ENCODE results near the gene SMARCC2.
A peak's percentile ranks its signal among the peaks of the same experiment; 100 is the strongest.
"Not testable (repeated sequence)": the region's sequence is repeated elsewhere in the genome, so short reads cannot be mapped to it uniquely, and the experiment has no call there.

Gene SMARCC2

DNA sequence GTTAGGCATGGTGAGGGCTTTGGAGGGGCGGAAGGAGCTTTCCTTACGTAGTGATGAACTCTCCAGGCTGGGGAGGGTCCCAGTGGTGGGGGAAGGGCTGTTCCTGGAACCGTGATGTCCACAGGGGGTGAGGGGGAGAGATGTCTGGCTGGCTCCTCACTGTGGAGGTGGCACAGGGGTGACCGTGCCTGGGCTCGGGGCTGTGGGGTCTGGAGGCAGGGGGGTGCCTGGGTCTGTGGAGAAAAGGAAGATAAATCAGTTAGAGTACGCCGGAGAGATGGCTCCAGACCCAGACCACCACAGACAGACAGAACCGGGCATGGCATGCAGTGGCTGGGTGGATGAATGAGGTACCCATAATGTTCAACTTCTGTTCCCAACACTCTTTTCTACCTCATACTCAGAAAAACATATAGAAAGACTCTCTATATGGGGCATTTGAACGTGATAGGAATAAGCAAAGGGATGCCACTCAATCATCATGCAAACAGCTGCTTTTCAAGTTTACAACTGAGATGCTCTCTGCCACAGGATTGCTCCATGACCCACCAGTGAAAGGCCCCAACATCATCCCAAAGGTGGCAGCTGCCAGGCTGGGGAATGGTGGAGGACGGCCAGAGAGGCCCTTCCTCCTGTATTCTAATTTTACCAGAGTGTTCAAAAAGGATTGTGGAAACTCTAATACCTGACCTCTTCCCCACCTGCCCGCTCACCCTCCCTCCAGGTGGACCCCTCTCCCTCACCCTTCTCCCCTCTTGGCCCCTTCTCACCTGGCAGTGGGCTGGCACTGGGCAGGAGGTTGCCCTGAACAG lies 25.5 kb downstream of the SMARCC2 start:
- no peak for DNase-seq (ENCODE audit: low read depth)

- no peak for DNase-seq (ENCODE audit: low read depth)
Observed at GRCh38 chr12:56162468-56163290, 26.6 kb downstream of the SMARCC2 start.

- no peak for DNase-seq (ENCODE audit: low read depth)
Observed at GRCh38 chr12:56161690-56162351, 27.5 kb downstream of the SMARCC2 start.

- no peak for DNase-seq (ENCODE audit: low read depth)
Observed at GRCh38 chr12:56160894-56161689, 28.2 kb downstream of the SMARCC2 start.

- peak; percentile 38 for DNase-seq (ENCODE audit: low read depth)
Observed at GRCh38 chr12:56160193-56160763, 29.0 kb downstream of the SMARCC2 start.

DNA sequence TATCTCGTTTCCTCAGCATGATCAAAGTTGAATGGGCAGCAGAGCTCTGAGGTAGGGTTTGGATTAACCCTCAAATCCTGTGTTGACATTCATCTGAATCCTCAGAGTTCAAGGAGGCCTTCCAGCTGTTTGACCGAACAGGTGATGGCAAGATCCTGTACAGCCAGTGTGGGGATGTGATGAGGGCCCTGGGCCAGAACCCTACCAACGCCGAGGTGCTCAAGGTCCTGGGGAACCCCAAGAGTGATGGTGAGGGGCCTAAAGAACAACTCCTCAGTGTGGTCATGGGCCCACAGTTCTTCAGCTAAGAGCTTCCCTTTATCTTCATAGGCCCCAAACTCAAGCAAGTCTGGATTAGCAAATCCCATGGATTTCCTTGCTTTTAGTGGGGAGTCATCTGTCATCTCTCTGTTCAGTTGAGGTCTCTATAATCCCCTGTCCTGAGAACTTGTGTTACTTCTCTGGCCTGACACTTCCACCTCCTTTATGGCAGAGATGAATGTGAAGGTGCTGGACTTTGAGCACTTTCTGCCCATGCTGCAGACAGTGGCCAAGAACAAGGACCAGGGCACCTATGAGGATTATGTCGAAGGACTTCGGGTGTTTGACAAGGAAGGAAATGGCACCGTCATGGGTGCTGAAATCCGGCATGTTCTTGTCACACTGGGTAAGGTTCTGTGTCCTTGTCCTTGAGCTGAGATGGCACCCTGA lies 29.6 kb downstream of the SMARCC2 start:
- no peak for DNase-seq (ENCODE audit: low read depth)

- DNase-seq (ENCODE audit: low read depth) = no peak
Observed at GRCh38 chr12:56158926-56159461, 30.3 kb downstream of the SMARCC2 start.

- peak; percentile 80 for DNase-seq (ENCODE audit: low read depth)
Observed at GRCh38 chr12:56158029-56158925, 31.0 kb downstream of the SMARCC2 start, which contains the start of gene MYL6. Gene MYL6, plus strand, starts transcription at chr12:56158359. Its CDS starts 43 bp downstream, at chr12:56158402.

- peak; percentile 52 for DNase-seq (ENCODE audit: low read depth)
Observed at GRCh38 chr12:56157201-56158028, 31.9 kb downstream of the SMARCC2 start.

- not testable (repeated sequence) for DNase-seq (ENCODE audit: low read depth)
Observed at GRCh38 chr12:56156464-56157200, 32.7 kb downstream of the SMARCC2 start.

DNA sequence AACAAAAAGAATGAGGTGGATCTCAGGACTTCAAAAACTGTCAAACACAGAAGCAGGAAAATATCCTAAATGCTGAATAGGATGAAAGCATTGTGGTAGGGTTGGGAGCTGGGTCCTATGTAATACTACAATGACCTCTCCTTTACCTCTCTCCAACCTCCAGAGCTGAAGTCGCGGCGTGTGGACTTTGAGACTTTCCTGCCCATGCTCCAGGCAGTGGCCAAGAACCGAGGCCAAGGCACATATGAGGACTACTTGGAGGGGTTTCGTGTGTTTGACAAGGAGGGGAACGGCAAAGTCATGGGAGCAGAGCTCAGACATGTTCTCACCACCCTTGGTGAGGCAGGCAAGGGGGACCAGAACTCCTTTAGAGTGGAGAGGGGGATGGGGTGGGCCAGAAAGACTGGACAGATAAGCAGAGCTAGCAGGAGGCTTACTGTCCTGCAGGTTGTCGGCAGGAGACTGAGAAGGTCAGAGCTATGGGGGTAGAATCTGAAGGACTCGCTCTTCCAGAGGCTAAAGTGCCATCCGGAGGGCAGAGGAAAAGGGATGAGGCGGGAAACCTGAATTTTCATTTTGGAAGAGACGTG lies 33.9 kb downstream of the SMARCC2 start:
- no peak for DNase-seq (ENCODE audit: low read depth)

DNA sequence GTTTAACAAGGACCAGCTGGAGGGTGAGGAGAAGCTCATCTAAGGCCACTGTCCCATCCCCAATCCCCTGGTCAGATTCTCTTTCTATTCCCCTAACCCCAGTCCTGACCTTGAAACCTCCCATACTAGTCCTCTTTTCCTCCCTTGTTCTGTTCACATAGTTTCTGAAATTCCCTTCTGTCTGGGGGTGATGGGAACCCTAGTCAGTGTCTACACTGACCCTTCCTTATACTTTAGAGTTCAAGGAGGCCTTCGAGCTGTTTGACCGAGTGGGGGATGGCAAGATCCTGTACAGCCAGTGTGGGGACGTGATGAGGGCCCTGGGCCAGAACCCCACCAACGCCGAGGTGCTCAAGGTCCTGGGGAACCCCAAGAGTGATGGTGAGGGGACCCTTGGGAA lies 34.5 kb downstream of the SMARCC2 start:
- no peak for DNase-seq (ENCODE audit: low read depth)

DNA sequence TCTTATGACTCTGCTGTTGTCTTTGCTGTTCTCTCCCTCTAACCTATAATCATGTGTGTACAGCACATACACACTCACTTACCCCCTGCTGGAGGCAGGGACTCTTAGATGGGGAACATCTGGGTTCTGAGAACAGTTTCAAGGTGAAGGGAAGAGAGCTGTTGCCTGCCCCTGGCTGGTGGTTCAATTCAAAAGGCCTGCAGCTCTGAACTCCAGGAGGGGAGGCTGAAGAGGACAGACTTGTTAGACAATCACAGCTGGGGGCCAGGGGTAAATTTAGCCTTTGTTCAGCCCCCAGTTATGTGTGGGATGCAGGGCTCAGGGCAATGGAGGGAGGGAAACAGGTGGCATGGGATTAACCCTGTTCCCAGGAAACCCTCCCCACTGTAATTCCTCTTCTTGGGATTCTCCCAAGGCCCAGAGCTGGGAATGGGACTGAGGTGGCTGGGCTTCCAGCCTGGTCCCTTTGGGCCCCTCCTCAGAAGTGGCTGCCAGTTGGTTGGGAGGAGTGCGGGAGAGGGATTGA lies 35.0 kb downstream of the SMARCC2 start:
- DNase-seq (ENCODE audit: low read depth) = no peak

DNA sequence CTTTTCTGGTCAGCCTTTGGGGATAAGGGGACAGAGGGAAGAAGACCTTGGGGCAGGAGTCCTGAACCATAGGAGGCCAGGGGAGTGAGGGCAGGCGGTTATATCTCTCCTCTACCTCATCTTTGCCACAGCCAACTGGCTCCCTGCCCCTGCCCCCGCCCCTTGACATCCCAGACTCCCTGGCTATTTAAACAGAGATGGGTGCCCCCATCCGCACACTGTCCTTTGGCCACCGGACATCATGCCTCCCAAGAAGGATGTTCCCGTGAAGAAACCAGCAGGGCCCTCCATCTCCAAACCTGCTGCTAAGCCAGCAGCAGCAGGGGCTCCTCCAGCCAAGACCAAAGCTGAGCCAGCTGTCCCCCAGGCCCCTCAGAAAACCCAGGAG lies 35.6 kb downstream of the SMARCC2 start:
- DNase-seq (ENCODE audit: low read depth) = no peak

GRCh38 chr12:56152756-56153677 lies 36.3 kb downstream of the SMARCC2 start:
- DNase-seq (ENCODE audit: low read depth) = no peak

All from activated T-cell treated with anti-CD3 and anti-CD28 coated beads for 48 hours (primary cell).